Erythroblast (primary cell): ENCODE measurements around the gene CEP295NL.

Experiments used
- DNase-seq, 2 experiments: peaks; one replicate each; lab custom pipeline; 2025; lab: John Stamatoyannopoulos, UW
- GATA1 ChIP-seq: IDR thresholded peaks from 2 replicates; pipeline ENCODE4 v1.6.1; 2011; ENCODE audit warnings: low read depth, mild to moderate bottlenecking, control low read depth, low read length, moderate library complexity
- POLR2A ChIP-seq: IDR thresholded peaks from 2 replicates; pipeline ENCODE4 v1.6.1; 2011; ENCODE audit warnings: mild to moderate bottlenecking, low read length

Gene CEP295NL

DNA sequence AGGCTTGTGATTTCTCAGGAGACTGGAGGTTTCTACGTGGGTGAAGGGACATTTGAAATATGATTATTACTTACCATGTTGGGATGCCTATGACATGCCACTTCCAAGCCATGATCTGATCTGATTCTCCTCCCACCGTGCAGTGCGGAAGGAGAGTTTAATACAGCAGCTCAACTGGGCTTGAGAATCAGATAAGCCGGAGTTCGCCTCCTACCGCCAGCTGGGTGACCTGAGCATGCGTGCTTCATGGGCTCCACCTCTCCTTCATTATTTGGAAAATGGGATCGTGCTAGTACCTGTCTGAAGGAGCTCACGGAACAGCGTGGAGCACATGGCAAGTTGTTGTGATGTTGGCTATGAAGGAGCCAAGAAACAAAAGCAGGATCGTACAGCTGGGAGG, 34.6 kb upstream of the CEP295NL start:
- TF ChIP-seq GATA1 = no peak
- no peak for TF ChIP-seq POLR2A
- no peak for DNase-seq

DNA sequence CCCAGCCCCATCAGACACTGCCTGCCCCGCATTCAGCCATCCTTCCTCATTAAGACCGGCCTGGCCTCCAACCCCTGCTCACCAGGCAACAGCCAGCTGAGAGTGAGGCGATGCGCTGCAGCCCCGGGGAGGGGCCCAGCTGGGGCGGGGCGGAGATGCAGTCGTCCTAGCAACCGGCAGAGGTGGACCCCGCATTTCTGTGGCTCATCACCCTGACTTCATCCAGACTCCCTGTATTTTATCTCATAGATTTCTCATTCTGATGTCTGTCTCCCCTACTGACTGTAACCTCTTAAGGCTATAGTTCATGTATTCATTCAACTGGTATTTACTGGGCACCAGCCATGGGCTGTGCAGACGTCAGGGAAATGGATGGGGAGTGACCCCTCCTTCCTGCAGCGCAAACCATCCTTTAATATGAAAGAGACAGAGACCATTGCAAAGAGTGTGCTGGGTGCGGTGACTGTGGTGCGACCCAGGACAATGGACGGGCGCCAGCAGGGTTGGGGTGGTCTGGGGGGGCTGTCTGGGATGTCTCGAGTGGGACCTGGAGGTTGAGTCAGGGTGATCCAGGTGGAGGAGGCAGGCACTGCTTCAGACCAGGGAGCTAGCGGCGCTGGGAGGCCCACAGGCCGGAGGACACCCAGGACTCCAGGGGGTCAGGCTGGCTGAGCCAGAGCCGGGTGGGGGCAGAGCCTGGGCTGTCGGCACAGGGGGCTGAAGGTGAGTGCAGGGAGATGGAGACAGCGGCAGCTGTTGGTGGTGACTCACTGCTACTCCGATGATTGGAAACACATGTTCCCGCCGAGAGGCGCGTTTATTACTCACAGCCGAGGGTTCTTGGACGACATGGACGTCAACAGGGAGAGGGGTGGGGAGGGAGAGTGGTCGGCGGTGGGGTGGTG, 32.7 kb upstream of the CEP295NL start:
- TF ChIP-seq POLR2A = no peak
- TF ChIP-seq GATA1 = no peak
- no peak for DNase-seq

DNA sequence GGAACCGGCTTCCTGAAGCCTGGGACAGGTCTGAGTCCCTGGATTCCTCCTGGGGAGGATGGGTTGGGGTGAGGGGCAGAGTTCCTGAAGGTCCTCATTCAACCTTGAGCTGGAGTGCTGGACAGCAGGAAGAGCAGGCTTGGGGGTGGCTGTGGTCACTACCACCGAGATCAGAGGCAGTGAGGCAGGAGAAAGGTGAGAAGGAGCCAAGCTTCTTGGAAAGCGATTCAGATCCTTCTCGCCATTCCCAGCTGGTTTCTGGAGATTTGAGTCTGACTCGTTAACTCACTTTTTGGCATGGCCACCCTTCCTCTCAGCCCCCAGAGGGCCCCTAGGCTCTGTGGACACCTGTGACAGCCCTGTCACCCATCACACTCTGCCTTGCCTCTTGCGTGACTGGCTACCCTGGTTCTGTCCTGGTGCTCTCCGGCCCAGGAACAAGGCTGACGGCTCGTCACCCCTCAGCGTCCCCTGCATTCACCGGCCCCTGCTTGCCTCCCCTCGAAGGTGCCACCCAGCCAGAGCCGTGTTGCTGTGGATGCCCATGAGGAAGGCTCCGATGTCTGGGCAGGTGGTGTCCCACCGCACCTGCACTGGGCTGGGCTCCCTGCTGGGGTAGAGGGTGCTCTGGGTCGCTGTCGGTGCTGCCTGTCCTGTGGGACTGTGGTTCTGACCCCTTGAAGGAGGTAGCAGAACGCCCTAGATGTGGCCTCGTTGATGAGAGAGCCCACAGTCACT, 31.8 kb upstream of the CEP295NL start:
- TF ChIP-seq GATA1 (no peak), POLR2A (no peak)

DNA sequence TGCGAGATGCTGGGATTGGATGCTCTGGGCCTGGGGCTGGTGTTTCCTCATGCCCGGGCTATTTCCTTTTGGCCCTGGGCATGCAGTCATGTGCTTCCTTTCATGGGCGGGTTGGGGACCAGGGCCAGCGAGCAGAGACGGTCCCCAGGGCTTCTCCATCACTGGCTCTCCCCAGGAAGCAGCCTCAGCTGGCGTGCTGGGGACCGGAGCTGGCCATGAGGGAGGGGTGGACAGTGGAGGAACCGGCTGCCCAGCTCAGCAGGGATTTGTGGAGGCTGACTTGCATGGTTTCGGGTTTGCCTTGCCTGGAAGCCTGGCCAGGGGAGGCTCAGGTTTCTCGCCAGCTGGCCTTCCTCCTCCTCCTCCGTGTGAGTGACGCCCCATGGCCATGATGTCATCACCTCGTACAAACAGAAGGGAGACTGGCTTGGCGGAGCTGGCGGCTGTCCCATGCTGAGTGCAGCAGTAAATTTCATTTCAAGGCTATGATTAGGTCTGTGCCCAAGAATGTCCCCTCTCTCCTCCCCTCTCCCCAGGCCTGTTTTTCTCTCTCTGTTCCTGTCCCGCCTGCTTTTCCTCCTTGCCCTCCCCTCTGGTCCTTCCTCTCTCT, 31.1 kb upstream of the CEP295NL start:
- DNase-seq = peak in 1 of 2 experiments; percentile 18

More for the DNA sequence above, 31.8 kb upstream of the CEP295NL start:
- no peak for DNase-seq

DNA sequence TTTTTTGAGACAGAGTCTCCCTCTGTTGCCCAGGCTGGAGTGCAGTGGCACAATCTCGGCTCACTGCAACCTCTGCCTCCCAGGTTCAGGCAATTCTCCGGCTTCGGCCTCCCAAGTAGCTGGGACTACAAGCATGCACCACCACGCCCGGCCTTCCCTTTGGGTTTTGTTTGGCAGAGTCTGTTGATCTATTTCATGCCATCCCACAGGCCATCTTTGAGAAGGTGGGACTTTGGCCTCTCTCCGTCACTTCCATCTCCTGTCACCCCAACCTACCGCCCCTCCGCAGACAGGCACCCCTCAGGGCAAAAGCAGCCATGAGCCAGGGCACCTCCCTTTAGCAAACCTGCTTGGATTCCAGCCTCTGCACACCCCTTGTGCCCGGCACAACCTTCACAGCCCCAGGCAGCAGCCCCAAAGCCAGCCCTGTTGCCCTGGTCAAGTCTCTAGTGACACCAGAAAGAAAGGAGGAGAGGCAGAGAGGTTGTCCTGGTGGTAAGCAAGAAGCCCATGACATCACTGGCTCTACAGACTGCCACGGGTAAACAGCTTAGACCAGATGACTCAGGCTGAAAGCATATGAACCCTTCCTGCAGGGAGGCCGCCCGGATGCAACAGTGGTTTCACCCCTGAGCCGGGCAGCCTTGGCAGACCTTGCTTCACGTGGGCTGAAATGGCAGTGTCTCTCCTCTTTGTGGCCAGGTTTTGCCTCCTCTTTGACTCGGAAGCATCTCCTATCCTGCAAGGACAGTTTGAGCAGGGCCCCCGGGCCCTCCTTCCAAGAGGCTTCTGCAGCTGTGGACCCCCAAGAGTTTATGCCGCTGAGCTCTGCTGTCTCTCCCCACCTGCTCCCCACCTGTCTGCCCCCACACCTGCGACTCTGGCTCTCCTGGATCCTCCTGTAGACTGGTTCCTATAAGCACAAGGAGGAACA, 30.3 kb upstream of the CEP295NL start:
- DNase-seq = peak in 1 of 2 experiments; percentile 11
- TF ChIP-seq POLR2A = no peak
- no peak for TF ChIP-seq GATA1

More for the DNA sequence above, 31.1 kb upstream of the CEP295NL start:
- no peak for TF ChIP-seq GATA1
- no peak for TF ChIP-seq POLR2A

DNA sequence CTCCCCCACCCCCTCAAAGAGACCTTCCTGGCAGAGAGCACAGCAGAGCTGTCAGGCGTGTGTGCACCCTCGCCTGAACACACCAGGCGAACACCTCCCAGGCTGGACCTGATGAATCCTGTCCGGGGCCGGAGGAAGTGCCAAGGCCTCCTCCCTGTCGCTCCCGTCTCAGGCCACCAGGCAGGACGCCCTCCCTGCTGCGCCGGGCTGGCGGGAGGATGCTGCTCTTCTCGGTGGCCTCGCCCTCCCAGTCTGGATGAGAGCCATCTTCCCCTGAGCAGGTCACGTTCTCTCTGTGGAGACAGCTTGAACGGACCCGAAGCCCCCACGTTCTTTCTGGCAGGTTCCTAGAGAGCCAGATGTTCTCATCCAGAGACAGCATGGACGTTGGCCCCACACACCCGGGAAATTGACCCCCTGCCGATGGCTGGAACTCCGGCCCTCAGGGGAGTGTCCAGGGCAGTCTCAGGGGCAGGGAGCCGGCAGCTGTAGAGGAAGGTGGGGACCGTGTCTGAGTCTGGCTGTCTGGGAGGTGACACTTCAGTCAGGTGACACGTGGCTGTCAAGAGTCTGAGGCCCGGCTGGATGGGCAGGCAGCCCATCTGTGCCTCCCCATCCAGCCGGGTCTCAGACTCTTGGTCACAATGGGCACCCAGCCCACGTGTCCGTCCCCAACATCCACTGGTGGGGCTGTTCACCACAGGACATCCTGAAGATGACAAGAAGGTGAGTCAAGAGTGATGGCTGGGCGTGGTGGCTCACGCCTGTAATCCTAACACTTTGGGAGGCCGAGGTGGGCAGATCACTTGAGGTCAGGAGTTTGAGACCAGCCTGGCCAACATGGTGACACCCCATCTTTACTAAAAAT, 27.1 kb upstream of the CEP295NL start:
- no peak for TF ChIP-seq GATA1
- TF ChIP-seq POLR2A = no peak
- no peak for DNase-seq

DNA sequence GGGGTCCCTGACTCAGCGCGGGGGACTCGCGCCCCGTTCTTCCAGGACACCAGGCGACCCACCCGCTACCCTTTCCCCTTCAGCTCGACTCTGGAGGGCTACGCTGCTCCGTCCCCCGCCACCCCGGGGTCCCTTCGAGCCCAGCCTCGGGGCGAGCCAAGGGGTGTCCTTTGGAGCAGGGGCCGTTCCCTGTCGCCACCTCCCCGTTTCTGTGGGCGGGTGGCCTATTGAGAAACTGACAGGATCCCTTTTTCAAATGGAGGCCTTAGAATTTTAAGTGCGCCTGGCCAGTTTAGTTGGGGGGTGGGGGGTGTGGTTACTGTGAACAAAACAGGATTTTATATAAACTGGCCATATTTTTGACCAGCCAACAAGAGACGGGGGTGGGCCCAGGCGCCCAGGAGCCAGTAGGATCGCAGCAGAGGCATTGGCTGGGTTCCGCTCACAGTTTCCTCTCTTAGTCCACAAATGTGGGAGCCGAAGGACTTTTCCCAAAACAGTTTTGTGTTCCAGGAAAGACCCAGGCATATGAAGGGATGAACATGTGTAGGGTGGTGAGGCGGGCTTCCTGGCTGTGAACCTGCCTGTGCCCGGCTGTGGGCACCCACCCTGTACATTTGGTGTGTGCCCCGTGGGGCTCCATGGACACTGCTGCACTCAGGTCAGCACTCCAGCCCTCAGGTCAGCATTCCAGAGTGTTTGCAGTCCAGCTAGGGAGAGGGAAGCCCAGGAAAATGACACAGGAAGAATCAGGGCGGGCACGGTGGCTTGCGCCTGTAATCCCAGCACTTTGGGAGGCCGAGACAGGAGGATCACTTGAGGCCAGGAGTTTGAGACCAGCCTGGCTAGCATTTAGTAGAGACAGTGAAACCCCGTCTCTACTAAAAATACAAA, 22.9 kb upstream of the CEP295NL start:
- TF ChIP-seq POLR2A (no peak), GATA1 (no peak)
- DNase-seq = no peak

DNA sequence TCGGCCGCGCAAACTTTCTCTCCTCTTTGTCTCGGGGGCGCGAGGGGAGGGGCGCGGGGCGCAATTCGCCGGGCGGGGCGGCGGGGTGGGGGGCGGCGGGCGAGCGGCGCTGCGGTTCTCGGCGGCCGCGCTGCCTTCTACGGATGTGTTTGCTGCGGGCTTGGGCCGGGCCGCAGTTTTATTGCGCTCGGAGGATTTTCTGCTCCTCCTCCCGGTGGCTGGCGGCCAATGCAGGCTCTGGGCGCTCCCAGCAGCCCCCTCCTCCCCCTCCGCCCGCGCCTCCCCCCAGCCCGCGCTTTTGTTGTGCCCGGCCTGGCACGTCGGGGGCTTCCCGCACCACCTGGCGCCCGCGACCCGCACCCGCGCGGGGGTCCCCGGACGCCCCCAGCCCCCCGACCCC, 22.2 kb upstream of the CEP295NL start, which contains the start of gene TIMP2:
Gene TIMP2 (minus strand): TSS at position 154 of the 400 bp plus-strand sequence. CDS start 299 bp downstream, outside the sequence.
- peak in 1 of 2 experiments; percentile 8 for DNase-seq
- TF ChIP-seq POLR2A = no peak
- no peak for TF ChIP-seq GATA1

DNA sequence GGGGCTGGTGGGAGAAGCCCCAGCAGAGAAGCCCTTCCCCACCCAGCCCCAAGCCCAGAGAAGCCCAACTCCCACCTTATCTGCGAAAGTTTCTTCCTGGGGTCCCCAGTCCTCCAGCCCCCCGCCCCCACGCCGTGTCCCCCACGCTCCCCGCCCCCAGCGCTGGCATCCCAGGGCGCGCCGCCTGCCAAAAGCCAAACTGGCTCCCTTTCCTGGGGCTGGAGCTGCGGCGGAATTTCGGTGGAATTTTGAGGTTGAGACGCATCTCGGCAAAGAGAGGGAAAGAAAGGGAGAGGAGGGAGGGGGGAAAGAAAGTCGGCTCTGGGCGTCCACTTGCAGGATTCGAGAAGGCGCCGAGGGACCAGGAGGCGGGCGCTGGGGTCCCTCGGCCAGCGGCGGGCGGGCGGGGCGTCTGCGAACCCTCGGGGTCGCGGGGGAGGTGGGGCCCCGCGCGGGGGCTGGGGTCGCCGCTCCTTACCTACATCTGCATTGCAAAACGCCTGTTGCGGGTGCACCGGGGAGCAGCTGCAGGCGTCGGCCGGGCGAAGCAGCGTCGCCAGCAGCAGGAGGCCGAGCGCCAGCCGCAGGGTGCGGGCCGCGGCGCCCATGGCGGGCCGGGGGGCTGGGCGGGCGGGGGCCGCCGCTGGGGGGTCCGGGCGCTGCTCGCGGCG, 21.6 kb upstream of the CEP295NL start:
- TF ChIP-seq GATA1 = no peak

DNA sequence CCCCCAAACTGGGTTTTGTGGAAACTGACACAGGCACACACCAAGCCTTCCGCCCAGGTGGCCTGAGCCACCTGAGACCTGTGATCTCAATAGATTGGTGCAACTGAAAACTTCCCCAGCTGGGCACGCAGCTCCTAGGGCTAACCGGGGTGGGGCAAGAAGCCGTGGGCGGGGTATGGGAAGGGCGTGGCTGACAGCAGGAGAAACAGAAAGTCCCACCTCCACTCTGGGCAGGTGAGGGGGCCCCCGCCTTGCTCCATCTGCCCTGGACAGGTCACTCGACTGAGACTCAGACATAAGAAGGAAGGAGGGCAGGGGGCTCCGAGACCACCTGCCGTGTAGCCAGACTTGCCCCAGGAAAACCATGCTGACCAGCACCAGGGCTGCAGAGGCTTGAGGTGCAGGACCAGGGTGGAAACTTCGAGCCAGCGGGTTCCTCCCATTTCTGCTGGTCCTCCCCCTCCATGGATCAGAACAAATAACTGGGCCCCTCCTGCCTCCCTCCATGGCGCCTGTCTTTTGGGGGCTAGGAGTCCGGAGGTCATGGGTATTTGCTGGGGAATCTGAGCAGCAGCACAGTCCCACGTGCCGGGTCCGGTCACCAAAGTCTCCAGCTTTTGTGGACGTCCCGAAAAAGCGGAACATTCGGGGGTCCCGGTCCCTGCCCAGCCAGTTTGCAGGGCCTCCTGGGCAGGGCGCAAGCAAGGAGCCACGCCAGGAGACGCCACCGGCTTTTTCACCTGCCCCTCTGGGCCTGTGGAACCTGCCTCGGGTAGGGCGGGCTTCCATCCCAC, 20.9 kb upstream of the CEP295NL start:
- TF ChIP-seq POLR2A (no peak), GATA1 (no peak)
- no peak for DNase-seq

More for the DNA sequence above, 21.6 kb upstream of the CEP295NL start:
- no peak for DNase-seq
